ENCODE data around the gene RUFY1. TPM values are rescaled to one million over a fixed set of nuclear protein-coding genes. Genes with fewer than 3 reads are reported as not detected.
"Not testable (repeated sequence)": the region's sequence is repeated elsewhere in the genome, so short reads cannot be mapped to it uniquely, and the experiment has no call there.

Gene RUFY1, protein sequence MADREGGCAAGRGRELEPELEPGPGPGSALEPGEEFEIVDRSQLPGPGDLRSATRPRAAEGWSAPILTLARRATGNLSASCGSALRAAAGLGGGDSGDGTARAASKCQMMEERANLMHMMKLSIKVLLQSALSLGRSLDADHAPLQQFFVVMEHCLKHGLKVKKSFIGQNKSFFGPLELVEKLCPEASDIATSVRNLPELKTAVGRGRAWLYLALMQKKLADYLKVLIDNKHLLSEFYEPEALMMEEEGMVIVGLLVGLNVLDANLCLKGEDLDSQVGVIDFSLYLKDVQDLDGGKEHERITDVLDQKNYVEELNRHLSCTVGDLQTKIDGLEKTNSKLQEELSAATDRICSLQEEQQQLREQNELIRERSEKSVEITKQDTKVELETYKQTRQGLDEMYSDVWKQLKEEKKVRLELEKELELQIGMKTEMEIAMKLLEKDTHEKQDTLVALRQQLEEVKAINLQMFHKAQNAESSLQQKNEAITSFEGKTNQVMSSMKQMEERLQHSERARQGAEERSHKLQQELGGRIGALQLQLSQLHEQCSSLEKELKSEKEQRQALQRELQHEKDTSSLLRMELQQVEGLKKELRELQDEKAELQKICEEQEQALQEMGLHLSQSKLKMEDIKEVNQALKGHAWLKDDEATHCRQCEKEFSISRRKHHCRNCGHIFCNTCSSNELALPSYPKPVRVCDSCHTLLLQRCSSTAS
- total RNA-seq (2014; rRNA removed; shearing (Covaris generic)) (35.8 and 46.2 TPM in 2 replicates), total RNA-seq (2022) (43.5 and 47.7 TPM in 2 replicates), Bru-seq, nascent RNA (percentile 70 among the genes with signal in this experiment), BruChase-seq, experiment 1, labeled RNA remaining after a 6-hour chase (percentile 70 among the genes with signal in this experiment), BruChase-seq, experiment 2, labeled RNA remaining after a 2-hour chase (percentile 68 among the genes with signal in this experiment)
- long read RNA-seq, transcript RUFY1-201 (18 exons, 2,646 nt), result major isoform, 9 of 26 reads
- long read RNA-seq, partial matches to known transcripts, result 3 of 26 reads
- long read RNA-seq, other reads (novel, unspliced or antisense), result 10 of 26 reads

DNA sequence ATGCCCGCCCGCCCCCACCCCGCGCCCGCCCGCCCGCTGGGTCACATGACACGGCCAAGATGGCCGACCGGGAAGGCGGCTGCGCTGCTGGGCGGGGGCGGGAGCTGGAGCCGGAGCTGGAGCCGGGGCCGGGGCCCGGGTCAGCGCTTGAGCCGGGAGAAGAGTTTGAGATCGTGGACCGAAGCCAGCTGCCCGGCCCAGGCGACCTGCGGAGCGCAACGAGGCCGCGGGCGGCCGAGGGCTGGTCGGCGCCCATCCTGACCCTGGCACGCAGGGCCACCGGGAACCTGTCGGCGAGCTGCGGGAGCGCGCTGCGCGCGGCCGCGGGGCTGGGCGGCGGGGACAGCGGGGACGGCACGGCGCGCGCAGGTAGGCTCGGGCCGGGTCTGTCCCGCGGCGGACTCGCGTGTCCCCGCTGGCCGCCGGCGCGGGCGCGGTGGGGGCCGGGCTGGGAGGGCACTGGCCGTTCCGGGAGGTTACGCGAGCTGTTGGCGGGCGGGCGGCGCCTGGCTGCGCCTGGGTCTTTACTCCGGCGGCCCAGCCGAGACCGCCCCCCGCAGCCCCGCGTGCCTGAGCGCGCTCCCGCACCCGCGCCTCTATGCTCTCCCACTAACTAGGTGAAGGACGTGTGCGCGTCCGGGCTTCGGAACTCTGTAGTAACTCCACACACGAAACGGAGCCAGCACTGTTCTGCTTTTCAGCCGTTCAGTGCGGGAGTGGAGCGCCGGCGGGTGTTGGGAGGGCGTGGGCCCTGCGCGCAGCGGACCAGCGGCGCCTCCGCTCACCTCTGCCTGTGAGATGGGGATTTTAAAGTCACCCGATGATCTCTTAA lies at the start of gene RUFY1:
Gene RUFY1 (plus strand): TSS at position 44 of the 832 bp plus-strand sequence. CDS start 16 bp downstream, at position 60.
- H4K20me1 ChIP-seq (ENCODE audit: insufficient read depth, low read length), result peaks cover 12% of the 10 kb centered on the region; the same call in 1 of the 2 replicates
- ChIA-PET POLR2A (interaction anchor here (0.6 to 2.0 kb wide), 2 partner anchors 8 to 33 kb away, joined by 6 to 16 read pairs; no protein-coding TSS in a partner anchor), CTCF (ENCODE audit: unreplicated experiment) (no interaction called here)
- H3K9me2 ChIP-seq (ENCODE audit: insufficient read depth, low read length), result no peaks in the 10 kb centered on the region
- peaks cover 42% of the 10 kb centered on the region for H3K79me2 ChIP-seq (ENCODE audit: insufficient read depth, low read depth, low read length)
- H2AFZ ChIP-seq (ENCODE audit: low read length), result peak within 1 kb of the TSS; percentile 89; the same call in 1 of the 2 replicates
- TF ChIP-seq, protein P1, sequence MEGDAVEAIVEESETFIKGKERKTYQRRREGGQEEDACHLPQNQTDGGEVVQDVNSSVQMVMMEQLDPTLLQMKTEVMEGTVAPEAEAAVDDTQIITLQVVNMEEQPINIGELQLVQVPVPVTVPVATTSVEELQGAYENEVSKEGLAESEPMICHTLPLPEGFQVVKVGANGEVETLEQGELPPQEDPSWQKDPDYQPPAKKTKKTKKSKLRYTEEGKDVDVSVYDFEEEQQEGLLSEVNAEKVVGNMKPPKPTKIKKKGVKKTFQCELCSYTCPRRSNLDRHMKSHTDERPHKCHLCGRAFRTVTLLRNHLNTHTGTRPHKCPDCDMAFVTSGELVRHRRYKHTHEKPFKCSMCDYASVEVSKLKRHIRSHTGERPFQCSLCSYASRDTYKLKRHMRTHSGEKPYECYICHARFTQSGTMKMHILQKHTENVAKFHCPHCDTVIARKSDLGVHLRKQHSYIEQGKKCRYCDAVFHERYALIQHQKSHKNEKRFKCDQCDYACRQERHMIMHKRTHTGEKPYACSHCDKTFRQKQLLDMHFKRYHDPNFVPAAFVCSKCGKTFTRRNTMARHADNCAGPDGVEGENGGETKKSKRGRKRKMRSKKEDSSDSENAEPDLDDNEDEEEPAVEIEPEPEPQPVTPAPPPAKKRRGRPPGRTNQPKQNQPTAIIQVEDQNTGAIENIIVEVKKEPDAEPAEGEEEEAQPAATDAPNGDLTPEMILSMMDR (conservative IDR thresholded peaks at IDR 0.05; ENCODE audit: low read length), result no peak
- no peak for TF ChIP-seq EZH2phosphoT487 (IDR thresholded peaks at IDR 0.05; ENCODE audit: borderline replicate concordance, low read depth, low read length)
- intact Hi-C loops (cut with micrococcal nuclease; ENCODE audit: unreplicated experiment), result loop anchor here (2.0 kb wide), 2 partner anchors 72 to 924 kb away; partner anchors contain the start of genes CLK4 and HNRNPH1
- BruUV-seq (replicated peaks), result no TSS peak
- DNase-seq (ENCODE audit: low spot score), result peak; percentile 81
- H3K9me3 ChIP-seq (ENCODE audit: low read length), result no peaks in the 10 kb centered on the region
- peaks cover 32% of the 10 kb centered on the region for H3K36me3 ChIP-seq (ENCODE audit: insufficient read depth, low read length)
- peaks cover 41% of the 10 kb centered on the region for H3K4me1 ChIP-seq (ENCODE audit: insufficient read depth, low read length, poor library complexity, severe bottlenecking)
- H3K4me2 ChIP-seq (ENCODE audit: low read length), result peak within 1 kb of the TSS; percentile 87
- peak within 1 kb of the TSS; percentile 86 for H3K27ac ChIP-seq (ENCODE audit: low read depth, low read length, poor library complexity, severe bottlenecking)
- peak within 1 kb of the TSS; percentile 81 for H3K4me3 ChIP-seq (ENCODE audit: low read depth, low read length, poor library complexity, severe bottlenecking)

DNA sequence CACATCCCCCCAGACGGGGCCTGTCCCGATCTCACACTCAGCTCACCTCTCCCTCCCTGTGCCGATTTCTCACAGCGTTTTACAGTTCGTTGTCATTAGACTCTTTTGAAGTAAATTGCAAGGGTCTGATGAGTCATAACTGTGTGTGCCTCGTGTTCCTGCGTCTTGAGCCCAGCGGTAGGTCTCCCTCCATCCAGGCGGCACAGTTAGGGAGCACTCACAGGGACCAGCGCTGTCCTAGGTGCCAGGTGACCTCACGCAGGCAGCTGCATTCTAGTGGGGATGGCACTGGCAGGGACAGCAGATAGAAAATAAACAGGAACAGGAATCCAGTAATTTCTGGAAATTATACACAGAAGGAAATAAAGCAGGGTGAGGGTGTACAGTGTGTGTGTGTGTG lies 48.4 kb upstream of the RUFY1 start:
- CTCF ChIA-PET (ENCODE audit: unreplicated experiment); H3K4me2 ChIP-seq (ENCODE audit: low read length); BruUV-seq (replicated peaks); H2AFZ ChIP-seq (ENCODE audit: low read length); H3K4me3 ChIP-seq (ENCODE audit: low read depth, low read length, poor library complexity, severe bottlenecking); H3K4me1 ChIP-seq (ENCODE audit: insufficient read depth, low read length, poor library complexity, severe bottlenecking); intact Hi-C loops (cut with micrococcal nuclease; ENCODE audit: unreplicated experiment); H3K36me3 ChIP-seq (ENCODE audit: insufficient read depth, low read length); H3K9me3 ChIP-seq (ENCODE audit: low read length); H4K20me1 ChIP-seq (ENCODE audit: insufficient read depth, low read length); DNase-seq (ENCODE audit: low spot score); POLR2A ChIA-PET; H3K79me2 ChIP-seq (ENCODE audit: insufficient read depth, low read depth, low read length); H3K9me2 ChIP-seq (ENCODE audit: insufficient read depth, low read length); H3K27ac ChIP-seq (ENCODE audit: low read depth, low read length, poor library complexity, severe bottlenecking): not testable (repeated sequence)

- H3K27ac ChIP-seq (ENCODE audit: low read depth, low read length, poor library complexity, severe bottlenecking); H3K4me1 ChIP-seq (ENCODE audit: insufficient read depth, low read length, poor library complexity, severe bottlenecking); POLR2A ChIA-PET; H3K9me3 ChIP-seq (ENCODE audit: low read length); H2AFZ ChIP-seq (ENCODE audit: low read length); BruUV-seq (replicated peaks); H3K79me2 ChIP-seq (ENCODE audit: insufficient read depth, low read depth, low read length); DNase-seq (ENCODE audit: low spot score); H3K4me2 ChIP-seq (ENCODE audit: low read length); H3K9me2 ChIP-seq (ENCODE audit: insufficient read depth, low read length); H3K4me3 ChIP-seq (ENCODE audit: low read depth, low read length, poor library complexity, severe bottlenecking); H3K36me3 ChIP-seq (ENCODE audit: insufficient read depth, low read length); H4K20me1 ChIP-seq (ENCODE audit: insufficient read depth, low read length); CTCF ChIA-PET (ENCODE audit: unreplicated experiment); intact Hi-C loops (cut with micrococcal nuclease; ENCODE audit: unreplicated experiment): not testable (repeated sequence)
Measured at GRCh38 chr5:179502420-179502819, 47.9 kb upstream of the RUFY1 start.

Data from OCI-LY7 (cell line).